Pancreas (tissue), 10 donors: ENCODE measurements around the gene DENND1A. TPM values are rescaled to one million over a fixed set of nuclear protein-coding genes. Genes with fewer than 3 reads are reported as not detected.

Experiments
- ATAC-seq, 4 donors: fragments of 200-7000 bp; cut with Tn5 transposase; one replicate each; pipeline versions ENCODE4 v1.8.0 to v1.9.1; 2020; ENCODE audit warnings: mild to moderate bottlenecking in 4 of 4, moderate library complexity in 4 of 4
- DNase-seq, 6 donors: peaks; one replicate each; pipeline ENCODE4 v3.0.0-alpha.2; 2020
- FAIRE-seq: peaks from 2 replicates; lab custom pipeline; 2012; peaks lifted over from hg19 to GRCh38; lab: Jason Lieb, UNC
- H3K27ac ChIP-seq, 4 donors: fragments of 200-600 bp; sonication (generic); 1 replicate in 3 of 4; 2 replicates in 1 of 4; pipeline versions ENCODE4 v1.5.0 to v1.8.0; 2020
- H3K27me3 ChIP-seq, 4 donors: fragments of 200-600 bp; one replicate each; pipeline ENCODE4 v1.8.0; 2021
- H3K36me3 ChIP-seq, 3 donors: fragments of 200-600 bp; sonication (generic) in 1 of 3; one replicate each; pipeline versions ENCODE4 v1.5.0 to v1.8.0; 2020 to 2021
- H3K4me1 ChIP-seq, 3 donors: fragments of 200-600 bp; one replicate each; pipeline ENCODE4 v1.8.0; 2021
- H3K4me3 ChIP-seq, 4 donors: fragments of 200-600 bp; sonication (generic) in 2 of 4; one replicate each; pipeline versions ENCODE4 v1.5.0 to v1.8.0; 2020 to 2021
- H3K9me3 ChIP-seq, 4 donors: fragments of 200-600 bp; one replicate each; pipeline ENCODE4 v1.8.0; 2021
- WGBS, 2 donors: extraction: QIAGEN DNeasy Blood & Tissue Kit; methylation state at CpG; one replicate each; pipeline ENCODE4 v1.1.7; 2013; 5-methylcytosine and 5-hydroxymethylcytosine counted together
- intact Hi-C, 3 donors: fragments of 100-400 bp; cut with DNase I; formaldehyde crosslinking; loops; one replicate each; pipeline versions ENCODE4 v1.11.1 to v1.14.2; 2022
- polyA plus RNA-seq, 2 donors: library from polyadenylated mRNA; stranded (reverse); fragments of 200-250 nt; gene quantifications; one replicate each; pipeline ENCODE4 v1.2.3, GENCODE V29; 2013
- total RNA-seq, 6 donors: library from RNA; stranded (reverse); fragmentation: NEBNext Ultra II Directional in 4 of 6; extraction: Animal tissue kit (Norgen Biotek cat#: 25700) in 4 of 6; gene quantifications; one replicate each; pipeline versions ENCODE4 v1.2.1 to v1.2.4, GENCODE V29; 2021 to 2023
- TF ChIP-seq, protein P1 (sequence below), 4 donors: fragments of 200-600 bp; sonication (generic) in 3 of 4; IDR thresholded peaks; one replicate each; pipeline versions ENCODE4 v1.5.0 to v1.8.0; 2021; ENCODE audit warnings: antibody characterized with exemption in 4 of 4
- donor health status: healthy with polysubstance abuse.
- donor health status: DM: no; HTN: no; CAD: no; lungs with moderate emphysema.
- donor health status: DM: no; HTN: no; CAD: no.
- donor health status: control.
- donor health status: control.
- donor health status: Bipolar disorder and iron deficiency.
- donor health status: DM: yes; HTN: yes; CAD: no.
- donor health status: DM: no; HTN: no; CAD: no.
- donor health status: DM: no; HTN: no; CAD: no.
- donor health status: DM: yes; HTN: yes; CAD: no.

DENND1A gene
- total and polyA plus RNA-seq, 8 donors = 4.5 to 8.3 (median 5.6) TPM

DNA sequence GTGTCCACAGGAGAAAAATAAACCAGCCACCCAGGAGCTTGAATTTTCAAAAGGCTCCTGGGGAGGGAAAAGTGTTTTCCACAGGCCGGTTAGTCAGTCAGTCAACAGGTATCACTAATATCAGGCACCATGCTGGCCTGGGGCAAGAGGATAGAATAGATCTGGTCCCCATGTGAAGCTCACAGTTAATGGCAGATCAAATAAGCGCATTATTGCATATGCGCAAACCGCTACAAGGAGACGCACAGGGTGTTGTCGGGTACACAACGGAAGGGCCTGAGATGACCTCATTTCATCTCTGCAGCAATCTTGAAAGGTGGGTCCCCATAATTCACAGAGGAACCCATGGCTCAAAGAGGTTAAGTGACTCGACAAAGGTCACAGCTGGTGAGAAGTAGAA is 313.2 kb downstream of the DENND1A start:
- 98% methylated on average over 8 of the region's 8 CpGs for WGBS, 2 donors
- intact Hi-C loops = no loop called here
- ATAC-seq = no peak

DNA sequence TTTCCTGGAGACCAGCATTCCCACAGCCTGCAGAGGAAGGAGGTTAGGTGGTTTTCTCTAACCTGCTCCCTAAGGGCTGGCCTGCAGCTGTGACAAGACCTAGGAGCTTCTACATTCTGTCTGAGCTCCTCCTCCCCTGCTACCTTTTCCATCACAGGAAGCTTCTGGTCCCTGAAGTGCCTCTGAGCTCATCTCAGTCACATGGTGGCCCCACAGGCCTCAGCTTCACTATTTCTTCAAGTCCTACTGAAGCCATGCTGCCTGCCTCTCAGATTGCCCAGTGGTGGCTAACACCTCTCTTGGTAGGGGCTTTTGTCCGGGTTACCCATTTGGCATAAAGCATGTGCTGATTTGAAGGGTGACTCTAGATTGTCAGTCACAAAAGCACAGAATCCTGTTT is 314.5 kb downstream of the DENND1A start:
- no peaks in the 10 kb centered on the region for H3K9me3 ChIP-seq
- no peak overlapping the region for H3K4me3 ChIP-seq
- intact Hi-C loops = no loop called here
- no peaks in the 10 kb centered on the region for H3K4me1 ChIP-seq
- ATAC-seq (no peak), FAIRE-seq (no peak), DNase-seq (no peak)
- H3K27me3 ChIP-seq = no peaks in the 10 kb centered on the region
- H3K36me3 ChIP-seq = no peaks in the 10 kb centered on the region
- TF ChIP-seq, protein P1, sequence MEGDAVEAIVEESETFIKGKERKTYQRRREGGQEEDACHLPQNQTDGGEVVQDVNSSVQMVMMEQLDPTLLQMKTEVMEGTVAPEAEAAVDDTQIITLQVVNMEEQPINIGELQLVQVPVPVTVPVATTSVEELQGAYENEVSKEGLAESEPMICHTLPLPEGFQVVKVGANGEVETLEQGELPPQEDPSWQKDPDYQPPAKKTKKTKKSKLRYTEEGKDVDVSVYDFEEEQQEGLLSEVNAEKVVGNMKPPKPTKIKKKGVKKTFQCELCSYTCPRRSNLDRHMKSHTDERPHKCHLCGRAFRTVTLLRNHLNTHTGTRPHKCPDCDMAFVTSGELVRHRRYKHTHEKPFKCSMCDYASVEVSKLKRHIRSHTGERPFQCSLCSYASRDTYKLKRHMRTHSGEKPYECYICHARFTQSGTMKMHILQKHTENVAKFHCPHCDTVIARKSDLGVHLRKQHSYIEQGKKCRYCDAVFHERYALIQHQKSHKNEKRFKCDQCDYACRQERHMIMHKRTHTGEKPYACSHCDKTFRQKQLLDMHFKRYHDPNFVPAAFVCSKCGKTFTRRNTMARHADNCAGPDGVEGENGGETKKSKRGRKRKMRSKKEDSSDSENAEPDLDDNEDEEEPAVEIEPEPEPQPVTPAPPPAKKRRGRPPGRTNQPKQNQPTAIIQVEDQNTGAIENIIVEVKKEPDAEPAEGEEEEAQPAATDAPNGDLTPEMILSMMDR (IDR thresholded peaks at IDR 0.05) = no peak
- 91 to 100% methylated on average over 1 of the region's 1 CpG for WGBS, 2 donors
- no peak overlapping the region for H3K27ac ChIP-seq

More for the DNA sequence above, 313.2 kb downstream of the DENND1A start:
- Histone ChIP-seq H3K36me3 (no peaks in the 10 kb centered on the region), H3K9me3 (no peaks in the 10 kb centered on the region), H3K4me3 (no peak overlapping the region), H3K4me1 (no peaks in the 10 kb centered on the region), H3K27me3 (no peaks in the 10 kb centered on the region), H3K27ac (no peak overlapping the region)
- FAIRE-seq (no peak), DNase-seq (no peak)
- TF ChIP-seq, protein P1 (IDR thresholded peaks at IDR 0.05) = no peak

DNA sequence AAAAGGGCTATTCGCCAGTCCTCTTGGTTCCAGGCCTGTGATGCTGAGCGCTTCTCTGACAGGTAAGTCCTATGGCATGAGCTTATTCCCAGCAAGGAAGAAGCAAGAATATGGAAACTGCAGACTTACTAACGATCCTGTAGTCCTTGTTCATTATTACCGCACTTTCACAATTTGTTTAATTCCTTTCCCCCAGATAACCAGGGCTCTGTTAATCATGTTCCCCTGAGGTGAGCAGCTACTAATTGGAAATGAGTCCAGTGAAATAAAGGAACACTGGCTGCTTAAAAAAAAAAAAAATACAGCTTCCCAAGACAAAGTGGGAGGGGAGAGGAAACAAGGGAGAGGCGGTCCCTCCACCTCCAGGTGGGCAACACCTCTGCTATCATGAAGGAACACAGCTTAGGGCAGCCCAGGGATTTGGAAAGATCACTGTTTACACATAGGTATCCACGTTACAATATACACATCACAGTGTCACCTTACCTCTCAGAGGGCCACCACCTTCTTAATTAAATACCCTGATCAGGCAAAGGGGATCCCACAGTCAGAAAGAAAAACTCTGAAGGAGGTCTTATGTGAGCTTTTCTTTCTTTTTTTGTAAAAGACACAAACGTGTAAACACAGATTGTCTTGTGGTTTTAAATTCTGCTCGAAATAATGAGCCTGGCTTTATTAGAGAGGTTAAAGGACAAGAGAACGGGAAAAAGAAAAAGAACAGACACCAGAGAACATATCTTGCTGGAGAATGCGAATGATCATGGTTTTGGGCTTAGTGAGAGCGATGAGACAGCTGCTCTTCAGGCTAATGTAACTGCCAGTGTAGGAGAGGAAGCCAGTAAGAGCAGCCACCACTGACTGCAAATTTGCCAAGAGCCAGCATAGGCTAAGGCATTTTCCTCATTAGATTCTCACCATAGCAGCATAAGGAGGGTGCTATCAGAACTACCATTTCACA is 315.3 kb downstream of the DENND1A start:
- FAIRE-seq (no peak), ATAC-seq (no peak), DNase-seq (no peak)
- Histone ChIP-seq H3K36me3 (no peaks in the 10 kb centered on the region), H3K4me3 (no peak overlapping the region), H3K27ac (no peak overlapping the region), H3K9me3 (no peaks in the 10 kb centered on the region), H3K4me1 (no peaks in the 10 kb centered on the region), H3K27me3 (no peaks in the 10 kb centered on the region)
- TF ChIP-seq, protein P1 (IDR thresholded peaks at IDR 0.05) = no peak
- intact Hi-C loops = no loop called here
- 90 to 97% methylated on average over 11 of the region's 11 CpGs for WGBS, 2 donors

DNA sequence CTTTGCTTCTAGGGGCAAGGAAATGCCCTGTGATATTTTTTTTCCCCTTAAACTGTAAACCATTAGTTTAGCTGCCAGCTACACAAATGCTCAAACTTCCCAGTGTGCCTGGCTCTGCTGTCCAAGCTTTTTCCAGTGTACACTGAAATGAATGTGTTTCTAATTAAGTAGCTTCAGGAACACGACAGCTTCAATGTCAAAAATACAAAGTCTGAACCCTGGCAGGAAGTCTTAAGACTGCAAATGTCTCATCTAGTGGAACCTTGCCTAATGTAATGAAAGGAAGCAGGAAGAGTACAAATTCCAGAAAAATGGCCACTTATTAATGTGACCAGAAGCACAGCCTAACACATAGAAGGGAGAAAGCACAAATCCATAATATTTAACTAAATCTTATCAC is 318.7 kb downstream of the DENND1A start:
- Histone ChIP-seq H3K27ac (no peak overlapping the region), H3K27me3 (no peaks in the 10 kb centered on the region), H3K4me3 (no peak overlapping the region), H3K9me3 (no peaks in the 10 kb centered on the region), H3K36me3 (no peaks in the 10 kb centered on the region), H3K4me1 (no peaks in the 10 kb centered on the region)
- FAIRE-seq (no peak), DNase-seq (no peak), ATAC-seq (no peak)
- 57 to 58% methylated on average over 1 of the region's 1 CpG for WGBS, 2 donors
- intact Hi-C loops = no loop called here
- TF ChIP-seq, protein P1 (IDR thresholded peaks at IDR 0.05) = no peak

DNA sequence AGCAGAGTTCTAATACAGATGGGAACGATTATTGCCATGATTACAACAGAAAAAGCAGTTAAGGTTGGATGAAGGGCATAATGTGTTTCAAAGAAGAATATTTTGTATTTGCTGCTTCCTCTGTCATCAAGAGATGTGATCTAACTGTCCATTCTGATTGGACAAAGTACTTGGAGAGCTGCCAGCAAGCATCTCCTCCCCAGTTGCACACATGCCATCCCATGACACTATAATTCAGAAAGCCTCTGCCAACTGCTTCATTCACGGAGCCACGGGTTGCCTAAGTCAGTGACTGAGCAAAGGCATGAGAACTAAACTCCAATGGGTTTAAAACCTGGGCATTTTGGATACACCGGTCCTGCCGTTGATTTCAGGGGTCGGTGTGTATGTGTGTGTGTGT is 320.1 kb downstream of the DENND1A start:
- H3K4me3 ChIP-seq = no peak overlapping the region
- FAIRE-seq (no peak), ATAC-seq (no peak), DNase-seq (no peak)
- WGBS, 2 donors = 96 to 99% methylated on average over 6 of the region's 6 CpGs
- intact Hi-C loops = no loop called here
- no peaks in the 10 kb centered on the region for H3K27me3 ChIP-seq
- no peak overlapping the region for H3K27ac ChIP-seq
- no peaks in the 10 kb centered on the region for H3K9me3 ChIP-seq
- no peaks in the 10 kb centered on the region for H3K36me3 ChIP-seq
- H3K4me1 ChIP-seq = no peaks in the 10 kb centered on the region
- TF ChIP-seq, protein P1 (IDR thresholded peaks at IDR 0.05) = no peak
